GM23338 (cell line): Measurements from ENCODE around the gene TEX51.

ENCODE experiments used
- CTCF ChIP-seq, 2 experiments: fragments of 200-600 bp in 1 of 2; sonication (generic) in 1 of 2; conservative IDR thresholded peaks; 2 replicates each; pipeline versions ENCODE4 v1.5.1 to v1.6.1; 2016 to 2017; ENCODE audit warnings: antibody characterized with exemption in 2 of 2, low read depth in 2 of 2, mild to moderate bottlenecking in 2 of 2, moderate library complexity in 1 of 2
- EZH2 ChIP-seq: fragments of 200-600 bp; sonication (generic); IDR thresholded peaks from one replicate; pipeline ENCODE4 v1.8.0; 2017; ENCODE audit warnings: antibody characterized with exemption, mild to moderate bottlenecking, low read depth; ENCODE audit not compliant: unreplicated experiment
- EZH2phosphoT487 ChIP-seq: fragments of 200-600 bp; sonication (generic); IDR thresholded peaks from one replicate; pipeline ENCODE4 v1.8.1; 2018; ENCODE audit warnings: antibody characterized with exemption; ENCODE audit not compliant: unreplicated experiment
- JUNB ChIP-seq: IDR thresholded peaks from one replicate; pipeline ENCODE4 v1.6.1; 2016; ENCODE audit warnings: antibody characterized with exemption; ENCODE audit not compliant: unreplicated experiment

- no peak for TF ChIP-seq EZH2phosphoT487
- TF ChIP-seq EZH2: no peak
- TF ChIP-seq JUNB: no peak
- no peak for TF ChIP-seq CTCF (conservative IDR thresholded peaks at IDR 0.05; ENCODE audit: low read depth in 2 of 2)
Observed at GRCh38 chr2:126947103-126947429, 48.4 kb downstream of the TEX51 start.
